GM18520 (cell line): Measurements from ENCODE around the gene ADSS1.

Source experiments
- ATAC-seq: cut with Tn5 transposase; IDR thresholded peaks from one replicate; pipeline ENCODE4 v1.9.1; 2021; ENCODE audit not compliant: unreplicated experiment

The ADSS1 gene

DNA sequence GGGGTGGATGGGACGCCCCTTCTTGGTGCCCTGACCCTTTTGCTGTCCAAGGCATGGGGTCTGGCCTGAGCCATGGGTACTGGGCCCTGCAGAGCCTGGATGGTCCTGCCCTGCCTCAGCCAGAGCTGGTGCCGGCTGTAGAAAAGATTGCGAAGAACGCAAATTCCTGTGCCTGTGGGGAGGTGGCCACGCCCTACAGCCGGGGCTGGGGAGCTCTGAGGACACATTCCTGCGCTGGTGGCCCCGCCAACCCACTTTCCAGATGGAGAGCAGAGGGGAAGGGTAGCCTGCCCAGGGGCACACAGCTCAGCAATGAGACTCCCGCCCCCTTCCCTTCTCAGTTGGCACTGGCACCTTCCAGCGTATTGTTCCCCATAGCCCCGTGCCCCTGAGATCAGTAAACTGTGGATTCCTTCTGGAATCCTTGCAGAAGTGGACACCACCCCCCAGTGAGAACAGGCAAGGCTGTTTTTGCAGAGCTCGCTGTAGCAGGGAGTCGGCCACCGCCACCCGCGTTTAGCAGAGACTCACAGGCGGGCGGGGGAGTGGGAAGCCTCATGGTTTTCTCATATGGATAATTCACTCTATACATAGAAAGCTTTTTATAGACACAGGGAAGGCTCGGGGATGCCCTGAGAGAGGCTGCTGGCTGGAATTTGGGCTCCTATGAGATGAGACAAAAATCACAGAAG is 26.0 kb upstream of the ADSS1 start:
- no peak for ATAC-seq

- ATAC-seq, result no peak
Measured at GRCh38 chr14:104698688-104699425, 25.2 kb upstream of the ADSS1 start.

DNA sequence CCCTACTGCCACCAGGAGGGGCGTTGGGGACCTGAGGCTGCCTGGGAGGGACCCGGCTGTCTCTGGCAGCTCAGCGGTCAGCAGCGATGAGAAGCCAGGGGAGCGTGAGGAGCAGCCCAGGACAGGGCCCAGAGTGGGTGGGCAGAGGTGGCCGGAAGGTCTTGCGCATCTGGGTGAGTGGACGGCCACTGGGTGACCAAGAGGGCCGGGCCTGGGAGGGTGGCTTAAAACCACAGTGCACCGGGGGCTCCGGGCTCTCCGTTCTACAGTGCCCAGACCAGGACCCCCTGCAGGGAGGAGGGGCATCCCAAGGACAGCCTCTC is 24.6 kb upstream of the ADSS1 start:
- no peak for ATAC-seq

- no peak for ATAC-seq
Measured at GRCh38 chr14:104700225-104700651, 23.8 kb upstream of the ADSS1 start.

DNA sequence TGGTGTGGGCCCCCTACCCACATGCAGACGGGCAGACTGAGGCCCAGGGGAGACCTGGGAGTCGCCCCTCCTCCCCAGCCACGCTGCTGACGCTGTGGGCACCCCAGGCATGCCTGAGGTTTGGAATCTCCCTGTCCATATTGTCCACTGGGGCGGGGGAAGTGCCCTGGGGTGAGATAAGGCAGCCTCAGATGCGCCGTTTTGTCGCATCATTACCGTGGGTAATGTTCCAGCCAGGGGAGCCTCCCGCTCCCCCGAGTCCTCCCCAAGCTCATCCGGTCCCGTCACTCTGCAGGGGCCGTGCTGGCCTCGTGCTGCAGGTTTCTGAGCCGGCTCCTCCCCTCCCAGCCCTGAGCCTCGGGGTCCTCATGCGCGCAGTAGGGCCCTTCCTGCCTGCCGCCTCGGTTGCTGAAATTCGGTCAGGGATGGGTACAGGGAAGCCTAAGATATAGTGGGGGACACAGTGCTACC is 23.2 kb upstream of the ADSS1 start:
- no peak for ATAC-seq

DNA sequence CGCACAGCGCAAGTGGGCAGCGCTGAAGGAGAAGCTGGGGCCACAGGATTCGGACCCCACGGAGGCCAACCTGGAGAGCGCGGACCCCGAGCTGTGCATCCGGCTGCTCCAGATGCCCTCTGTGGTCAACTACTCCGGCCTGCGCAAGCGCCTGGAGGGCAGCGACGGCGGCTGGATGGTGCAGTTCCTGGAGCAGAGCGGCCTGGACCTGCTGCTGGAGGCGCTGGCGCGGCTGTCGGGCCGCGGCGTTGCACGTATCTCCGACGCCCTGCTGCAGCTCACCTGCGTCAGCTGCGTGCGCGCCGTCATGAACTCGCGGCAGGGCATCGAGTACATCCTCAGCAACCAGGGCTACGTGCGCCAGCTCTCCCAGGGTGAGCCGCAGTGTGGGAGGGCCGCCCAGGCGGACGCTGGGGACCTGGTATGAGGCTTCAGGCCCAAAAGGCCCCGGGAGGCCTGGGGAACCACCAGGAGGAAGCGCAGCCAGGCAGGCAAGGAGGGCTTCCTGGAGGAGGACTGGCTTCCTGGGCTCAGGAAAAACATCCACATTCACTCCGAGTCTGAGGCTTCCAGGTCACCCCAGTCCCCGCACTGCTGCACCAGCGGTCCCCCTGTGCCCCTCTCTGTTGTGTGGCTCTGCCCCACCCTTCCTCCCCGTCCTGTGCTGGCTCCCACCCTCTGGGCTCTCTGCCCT is 22.5 kb upstream of the ADSS1 start:
- ATAC-seq, result no peak

DNA sequence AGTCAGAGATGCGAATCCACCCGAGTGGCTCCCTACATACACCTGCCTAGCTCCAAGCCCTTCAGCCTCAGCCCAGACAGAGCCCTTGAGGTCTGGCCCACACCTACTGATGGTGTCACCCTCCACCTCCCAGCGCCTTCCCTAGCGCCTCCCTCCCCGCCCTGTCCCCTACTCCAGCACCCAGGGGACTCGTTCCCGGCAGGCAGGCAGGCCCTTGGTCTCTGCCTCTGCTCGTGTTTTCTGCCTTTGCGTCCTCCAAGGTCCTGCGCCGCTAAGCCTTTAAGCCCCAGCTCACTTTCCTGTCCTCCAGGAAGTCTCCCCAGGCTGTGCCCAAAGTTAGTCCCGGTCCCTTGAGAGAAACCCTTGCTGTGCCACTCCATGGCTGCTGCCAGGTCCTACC is 21.9 kb upstream of the ADSS1 start:
- no peak for ATAC-seq

DNA sequence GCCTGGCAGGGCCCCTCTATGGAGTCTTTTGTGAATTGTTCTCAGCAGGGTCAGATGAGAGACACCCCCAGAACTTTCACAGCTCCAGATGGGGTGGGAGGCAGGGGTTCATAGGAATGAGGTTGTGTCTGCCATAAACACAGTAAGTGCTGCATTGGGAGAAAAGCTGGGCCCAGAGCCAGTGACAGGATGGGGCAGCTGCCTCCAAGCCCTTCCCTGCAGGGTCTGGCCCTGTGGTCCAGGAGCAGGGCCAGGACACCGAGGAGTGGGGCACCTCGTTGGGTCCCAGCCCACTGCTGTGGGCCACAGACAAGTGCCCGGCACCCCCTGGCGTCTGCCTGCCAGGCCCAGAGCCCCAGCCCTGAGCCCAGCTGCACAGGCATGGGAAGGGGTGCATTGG is 21.4 kb upstream of the ADSS1 start:
- ATAC-seq, result no peak

DNA sequence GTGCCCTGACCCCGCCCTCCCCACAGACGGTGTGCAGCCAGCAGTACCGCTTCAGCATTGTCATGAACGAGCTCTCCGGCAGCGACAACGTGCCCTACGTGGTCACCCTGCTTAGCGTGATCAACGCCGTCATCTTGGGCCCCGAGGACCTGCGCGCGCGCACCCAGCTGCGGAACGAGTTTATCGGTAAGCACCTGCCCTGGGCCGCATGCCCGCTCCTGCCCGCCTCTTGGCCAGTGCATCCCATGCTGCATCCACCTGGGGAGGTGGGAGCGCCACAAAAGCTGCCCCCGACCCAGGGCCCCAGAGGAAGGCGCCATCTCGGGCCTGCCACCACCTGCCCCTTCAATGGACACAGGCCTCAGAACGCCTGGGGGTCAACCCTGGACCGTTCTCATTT is 20.8 kb upstream of the ADSS1 start:
- ATAC-seq, result no peak

DNA sequence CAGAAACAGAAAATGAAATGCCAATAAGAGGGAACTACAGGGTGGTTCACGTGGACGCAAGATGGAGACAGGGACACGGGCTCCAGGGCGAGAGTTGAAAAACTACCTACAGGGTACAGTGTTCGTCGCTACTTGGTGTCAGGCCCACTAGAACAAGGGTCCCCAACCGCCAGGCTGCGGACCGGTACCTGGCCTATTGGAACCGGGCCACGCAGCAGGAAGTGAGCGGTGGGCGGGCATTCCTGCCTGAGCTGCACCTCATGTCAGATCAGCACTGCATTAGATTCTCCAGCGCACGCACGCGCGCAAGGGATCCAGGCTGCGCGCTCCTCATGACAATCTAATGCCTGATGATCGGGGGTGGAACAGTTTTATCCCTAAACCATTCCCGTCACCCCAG is 19.8 kb upstream of the ADSS1 start:
- ATAC-seq, result no peak

- no peak for ATAC-seq
Measured at GRCh38 chr14:104705340-104706047, 18.5 kb upstream of the ADSS1 start.

GRCh38 chr14:104706733-104707607 is 17.1 kb upstream of the ADSS1 start:
- no peak for ATAC-seq

DNA sequence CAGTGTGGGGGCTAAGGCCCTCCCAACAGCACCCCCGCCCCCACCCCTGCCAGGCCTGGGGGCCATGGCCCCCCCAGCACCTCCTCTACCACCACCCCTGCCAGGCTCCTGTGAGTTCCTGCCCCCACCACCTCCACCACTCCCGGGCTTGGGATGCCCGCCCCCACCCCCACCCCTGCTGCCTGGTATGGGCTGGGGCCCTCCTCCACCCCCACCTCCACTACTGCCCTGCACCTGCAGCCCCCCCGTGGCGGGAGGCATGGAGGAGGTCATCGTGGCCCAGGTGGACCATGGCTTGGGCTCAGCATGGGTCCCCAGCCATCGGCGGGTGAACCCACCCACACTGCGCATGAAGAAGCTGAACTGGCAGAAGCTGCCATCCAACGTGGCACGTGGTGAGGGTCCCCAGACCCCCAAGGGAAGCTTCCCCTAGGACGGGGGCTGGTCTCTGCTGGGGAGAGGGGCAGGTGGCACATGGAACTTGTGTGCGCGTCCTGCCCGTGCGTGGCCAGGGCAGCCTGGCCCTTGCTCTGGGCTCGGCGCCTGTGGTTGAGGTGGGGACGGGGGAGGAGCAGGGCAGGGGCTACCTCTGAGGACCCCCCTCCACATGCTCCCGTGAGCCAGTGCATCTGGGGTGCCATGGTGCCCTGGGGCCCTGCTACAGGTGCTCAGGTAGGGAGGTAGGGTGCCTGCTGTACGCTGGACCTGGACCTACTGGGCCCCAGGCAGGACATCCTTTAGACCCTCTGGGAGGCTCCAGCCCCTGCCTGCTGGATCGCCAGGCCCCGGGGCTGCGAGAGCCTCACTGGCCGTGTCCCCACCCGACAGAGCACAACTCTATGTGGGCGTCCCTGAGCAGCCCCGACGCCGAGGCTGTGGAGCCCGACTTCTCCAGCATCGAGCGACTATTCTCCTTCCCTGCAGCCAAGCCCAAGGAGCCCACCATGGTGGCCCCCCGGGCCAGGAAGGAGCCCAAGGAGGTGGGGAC is 16.1 kb upstream of the ADSS1 start:
- no peak for ATAC-seq

DNA sequence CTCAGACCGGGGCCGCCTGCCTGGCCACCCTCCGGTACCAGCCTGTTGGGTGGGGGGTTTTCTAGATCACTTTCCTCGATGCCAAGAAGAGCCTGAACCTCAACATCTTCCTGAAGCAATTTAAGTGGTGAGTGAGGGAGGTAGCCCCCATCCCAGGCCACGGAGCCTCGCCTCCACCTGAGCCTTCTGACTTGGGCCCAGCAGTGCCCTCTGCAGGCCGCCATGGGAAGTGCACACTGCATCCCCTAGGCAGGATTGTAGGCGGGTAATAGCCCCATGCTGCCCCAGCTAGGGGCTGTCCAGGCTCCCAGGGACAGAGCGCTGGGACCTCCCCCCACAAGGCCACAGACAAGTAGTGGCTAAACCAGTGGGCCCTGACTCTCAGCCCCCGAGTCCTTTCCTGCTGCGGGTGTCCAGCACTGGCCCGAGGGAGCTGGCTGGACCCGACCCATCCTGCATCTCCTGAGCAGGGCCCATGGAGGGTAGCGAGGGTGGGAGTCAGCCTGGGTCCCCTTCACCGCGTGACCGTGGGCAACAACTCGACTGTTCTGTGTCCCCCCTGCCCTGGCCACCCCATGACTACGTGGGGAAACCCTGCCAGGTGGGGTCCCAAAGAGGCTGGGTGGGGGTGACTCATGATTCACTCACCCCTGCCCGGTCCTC is 15.3 kb upstream of the ADSS1 start:
- no peak for ATAC-seq

- no peak for ATAC-seq
Measured at GRCh38 chr14:104709387-104710039, 14.5 kb upstream of the ADSS1 start.

- no peak for ATAC-seq
Measured at GRCh38 chr14:104710071-104710735, 13.8 kb upstream of the ADSS1 start.

GRCh38 chr14:104712881-104713734 is 10.9 kb upstream of the ADSS1 start:
- ATAC-seq, result no peak
